GM12801 (cell line): Measurements from ENCODE around the gene HSPA1L.

Experiments used
- TF ChIP-seq, protein P1 (sequence below): IDR thresholded peaks from one replicate; pipeline ENCODE4 v1.5.1; 2011; ENCODE audit warnings: control low read depth; ENCODE audit not compliant: insufficient read length; ENCODE audit errors: extremely low read depth

Gene HSPA1L

GRCh38 chr6:31837369-31838113 is 22.5 kb upstream of the HSPA1L start:
- TF ChIP-seq, protein P1, sequence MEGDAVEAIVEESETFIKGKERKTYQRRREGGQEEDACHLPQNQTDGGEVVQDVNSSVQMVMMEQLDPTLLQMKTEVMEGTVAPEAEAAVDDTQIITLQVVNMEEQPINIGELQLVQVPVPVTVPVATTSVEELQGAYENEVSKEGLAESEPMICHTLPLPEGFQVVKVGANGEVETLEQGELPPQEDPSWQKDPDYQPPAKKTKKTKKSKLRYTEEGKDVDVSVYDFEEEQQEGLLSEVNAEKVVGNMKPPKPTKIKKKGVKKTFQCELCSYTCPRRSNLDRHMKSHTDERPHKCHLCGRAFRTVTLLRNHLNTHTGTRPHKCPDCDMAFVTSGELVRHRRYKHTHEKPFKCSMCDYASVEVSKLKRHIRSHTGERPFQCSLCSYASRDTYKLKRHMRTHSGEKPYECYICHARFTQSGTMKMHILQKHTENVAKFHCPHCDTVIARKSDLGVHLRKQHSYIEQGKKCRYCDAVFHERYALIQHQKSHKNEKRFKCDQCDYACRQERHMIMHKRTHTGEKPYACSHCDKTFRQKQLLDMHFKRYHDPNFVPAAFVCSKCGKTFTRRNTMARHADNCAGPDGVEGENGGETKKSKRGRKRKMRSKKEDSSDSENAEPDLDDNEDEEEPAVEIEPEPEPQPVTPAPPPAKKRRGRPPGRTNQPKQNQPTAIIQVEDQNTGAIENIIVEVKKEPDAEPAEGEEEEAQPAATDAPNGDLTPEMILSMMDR = no peak

- TF ChIP-seq, protein P1 = no peak
Observed at GRCh38 chr6:31836474-31837368, 21.6 kb upstream of the HSPA1L start.

GRCh38 chr6:31836047-31836473 is 21.0 kb upstream of the HSPA1L start:
- TF ChIP-seq, protein P1 = no peak

DNA sequence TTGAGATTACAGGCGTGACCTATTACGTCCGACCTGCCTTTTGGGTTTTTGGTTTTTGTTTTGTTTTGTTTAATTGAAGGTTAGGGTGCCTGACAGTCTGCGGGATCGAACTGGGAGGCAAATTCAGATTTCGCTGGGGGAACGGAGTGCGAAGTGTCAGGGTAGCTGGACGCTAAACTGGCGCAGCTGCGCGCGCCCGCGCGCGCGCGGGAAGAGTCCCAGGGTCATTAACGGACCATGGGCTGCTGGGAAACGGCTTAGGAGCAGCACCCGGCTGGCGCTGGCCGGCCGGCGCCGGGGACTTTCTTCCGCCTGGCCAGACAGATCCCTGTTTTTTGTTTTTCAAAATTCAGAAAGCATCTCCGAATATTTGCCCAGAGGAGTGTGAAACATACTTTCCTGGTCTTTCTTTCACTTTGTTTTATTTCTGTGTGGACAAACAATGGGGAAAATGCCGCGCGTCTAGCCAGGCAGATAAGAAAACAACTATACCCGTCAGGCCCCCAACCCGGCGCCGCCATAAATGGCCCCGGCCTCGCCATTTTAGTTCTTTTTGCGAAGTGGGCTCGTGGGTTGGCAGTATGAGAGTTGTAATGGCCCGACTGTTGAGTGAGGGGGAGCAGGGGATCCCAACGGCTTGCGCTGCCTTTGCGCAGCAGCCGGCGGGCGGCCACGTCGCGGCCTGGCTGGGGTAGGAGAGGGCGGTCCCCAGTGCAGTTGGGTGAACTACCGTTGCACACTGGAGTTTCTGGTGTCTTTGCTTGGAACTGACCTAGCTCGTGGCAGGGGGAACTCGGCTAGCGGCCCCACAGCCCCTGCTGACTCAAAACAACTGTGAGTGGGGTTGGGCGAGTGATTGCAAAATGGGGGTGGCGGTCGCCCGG is 19.5 kb upstream of the HSPA1L start:
- TF ChIP-seq, protein P1 = no peak

GRCh38 chr6:31831350-31832215 is 16.5 kb upstream of the HSPA1L start:
- TF ChIP-seq, protein P1 = no peak

- TF ChIP-seq, protein P1 = no peak
Observed at GRCh38 chr6:31830886-31831335, 15.8 kb upstream of the HSPA1L start.
